Progenitor cell of endocrine pancreas (in vitro differentiated cells): ENCODE measurements around the gene WDR11. TPM values are rescaled to one million over a fixed set of nuclear protein-coding genes. Genes with fewer than 3 reads are reported as not detected.
A peak's percentile ranks its signal among the peaks of the same experiment; 100 is the strongest.

ENCODE experiments used
- DNase-seq: peaks from one replicate; pipeline ENCODE4 v3.0.0; 2021; ENCODE audit warnings: low spot score; ENCODE audit not compliant: unreplicated experiment
- H3K27ac Mint-ChIP-seq: 2 replicates; pipeline ENCODE4 v1.8.0; 2021; ENCODE audit warnings: mild to moderate bottlenecking, moderate library complexity, mixed read lengths
- H3K27me3 Mint-ChIP-seq: 2 replicates; pipeline ENCODE4 v1.8.0; 2021; ENCODE audit warnings: mixed read lengths
- H3K36me3 Mint-ChIP-seq: 2 replicates; pipeline ENCODE4 v1.8.0; 2022; ENCODE audit warnings: mixed read lengths; ENCODE audit not compliant: insufficient read depth
- H3K4me1 Mint-ChIP-seq: 2 replicates; pipeline ENCODE4 v1.8.0; 2021; ENCODE audit warnings: low read depth, mixed read lengths
- H3K4me3 Mint-ChIP-seq: 2 replicates; pipeline ENCODE4 v1.8.0; 2021; ENCODE audit warnings: low read depth, mild to moderate bottlenecking, moderate library complexity, mixed read lengths
- H3K9me3 Mint-ChIP-seq: 2 replicates; pipeline ENCODE4 v1.8.0; 2021; ENCODE audit warnings: low read depth, mixed read lengths
- CTCF ChIP-seq: fragments of 200-600 bp; sonication (generic); IDR thresholded peaks from one replicate; pipeline ENCODE4 v1.5.0; 2021; ENCODE audit warnings: antibody characterized with exemption, mild to moderate bottlenecking; ENCODE audit not compliant: unreplicated experiment
- long read RNA-seq: library from polyadenylated mRNA; unstranded; transcript quantifications from one replicate; pipeline ENCODE4 v2.0.0, GENCODE V29; 2020
- total RNA-seq: library from RNA; stranded (reverse); gene quantifications from 2 replicates; pipeline ENCODE4 v1.2.1, GENCODE V29; 2021

The WDR11 gene, protein sequence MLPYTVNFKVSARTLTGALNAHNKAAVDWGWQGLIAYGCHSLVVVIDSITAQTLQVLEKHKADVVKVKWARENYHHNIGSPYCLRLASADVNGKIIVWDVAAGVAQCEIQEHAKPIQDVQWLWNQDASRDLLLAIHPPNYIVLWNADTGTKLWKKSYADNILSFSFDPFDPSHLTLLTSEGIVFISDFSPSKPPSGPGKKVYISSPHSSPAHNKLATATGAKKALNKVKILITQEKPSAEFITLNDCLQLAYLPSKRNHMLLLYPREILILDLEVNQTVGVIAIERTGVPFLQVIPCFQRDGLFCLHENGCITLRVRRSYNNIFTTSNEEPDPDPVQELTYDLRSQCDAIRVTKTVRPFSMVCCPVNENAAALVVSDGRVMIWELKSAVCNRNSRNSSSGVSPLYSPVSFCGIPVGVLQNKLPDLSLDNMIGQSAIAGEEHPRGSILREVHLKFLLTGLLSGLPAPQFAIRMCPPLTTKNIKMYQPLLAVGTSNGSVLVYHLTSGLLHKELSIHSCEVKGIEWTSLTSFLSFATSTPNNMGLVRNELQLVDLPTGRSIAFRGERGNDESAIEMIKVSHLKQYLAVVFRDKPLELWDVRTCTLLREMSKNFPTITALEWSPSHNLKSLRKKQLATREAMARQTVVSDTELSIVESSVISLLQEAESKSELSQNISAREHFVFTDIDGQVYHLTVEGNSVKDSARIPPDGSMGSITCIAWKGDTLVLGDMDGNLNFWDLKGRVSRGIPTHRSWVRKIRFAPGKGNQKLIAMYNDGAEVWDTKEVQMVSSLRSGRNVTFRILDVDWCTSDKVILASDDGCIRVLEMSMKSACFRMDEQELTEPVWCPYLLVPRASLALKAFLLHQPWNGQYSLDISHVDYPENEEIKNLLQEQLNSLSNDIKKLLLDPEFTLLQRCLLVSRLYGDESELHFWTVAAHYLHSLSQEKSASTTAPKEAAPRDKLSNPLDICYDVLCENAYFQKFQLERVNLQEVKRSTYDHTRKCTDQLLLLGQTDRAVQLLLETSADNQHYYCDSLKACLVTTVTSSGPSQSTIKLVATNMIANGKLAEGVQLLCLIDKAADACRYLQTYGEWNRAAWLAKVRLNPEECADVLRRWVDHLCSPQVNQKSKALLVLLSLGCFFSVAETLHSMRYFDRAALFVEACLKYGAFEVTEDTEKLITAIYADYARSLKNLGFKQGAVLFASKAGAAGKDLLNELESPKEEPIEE
- 66.1 and 71.8 TPM in 2 replicates for total RNA-seq
- long read RNA-seq, full-length matches to known transcripts: 8 of 127 reads
- long read RNA-seq, partial matches to known transcripts: 90 of 127 reads
- long read RNA-seq, other reads (novel, unspliced or antisense): 29 of 127 reads

- Mint-ChIP-seq H3K4me3 (peak within 1 kb of the TSS; percentile 91), H3K4me1 (peaks cover 21% of the 10 kb centered on the region), H3K27me3 (no peaks in the 10 kb centered on the region), H3K27ac (peak within 1 kb of the TSS; percentile 87), H3K9me3 (peaks cover 6% of the 10 kb centered on the region), H3K36me3 (peaks cover 23% of the 10 kb centered on the region)
- DNase-seq: peak; percentile 65
- no peak for TF ChIP-seq CTCF
Observed at GRCh38 chr10:120850911-120851865, at the start of gene WDR11. WDR11 (plus strand) TSS chr10:120851362; CDS start chr10:120851421, 59 bp downstream.

DNA sequence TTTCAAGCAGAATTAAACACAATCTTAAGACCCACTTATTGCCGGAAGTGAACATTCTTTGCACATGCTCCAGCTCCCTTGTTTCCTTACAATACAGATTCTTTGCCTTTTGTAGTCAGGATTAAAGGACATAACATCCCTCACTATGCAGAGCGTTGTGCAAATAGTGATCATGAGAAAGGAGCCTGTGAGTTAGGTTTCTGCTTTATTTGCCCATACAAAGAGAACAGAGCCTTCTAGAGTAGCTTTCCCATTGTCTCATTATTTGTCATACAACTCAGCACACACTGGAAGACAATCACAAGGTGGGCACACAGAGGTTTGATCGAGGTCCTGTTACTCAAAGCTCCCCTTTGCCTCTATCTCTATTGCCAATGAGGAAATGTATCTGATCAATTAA, 48.2 kb upstream of the WDR11 start:
- Mint-ChIP-seq H3K4me3 (no peak overlapping the region), H3K36me3 (no peaks in the 10 kb centered on the region), H3K4me1 (peaks cover 27% of the 10 kb centered on the region), H3K27me3 (no peaks in the 10 kb centered on the region), H3K27ac (peak overlapping the region; percentile 39), H3K9me3 (no peaks in the 10 kb centered on the region)
- no peak for TF ChIP-seq CTCF
- no peak for DNase-seq

GRCh38 chr10:120803972-120804371, 47.2 kb upstream of the WDR11 start:
- DNase-seq: no peak
- H3K9me3 Mint-ChIP-seq: no peaks in the 10 kb centered on the region
- H3K4me3 Mint-ChIP-seq: no peak overlapping the region
- no peaks in the 10 kb centered on the region for H3K36me3 Mint-ChIP-seq
- peaks cover 27% of the 10 kb centered on the region for H3K4me1 Mint-ChIP-seq
- TF ChIP-seq CTCF: no peak
- H3K27me3 Mint-ChIP-seq: no peaks in the 10 kb centered on the region
- no peak overlapping the region for H3K27ac Mint-ChIP-seq

DNA sequence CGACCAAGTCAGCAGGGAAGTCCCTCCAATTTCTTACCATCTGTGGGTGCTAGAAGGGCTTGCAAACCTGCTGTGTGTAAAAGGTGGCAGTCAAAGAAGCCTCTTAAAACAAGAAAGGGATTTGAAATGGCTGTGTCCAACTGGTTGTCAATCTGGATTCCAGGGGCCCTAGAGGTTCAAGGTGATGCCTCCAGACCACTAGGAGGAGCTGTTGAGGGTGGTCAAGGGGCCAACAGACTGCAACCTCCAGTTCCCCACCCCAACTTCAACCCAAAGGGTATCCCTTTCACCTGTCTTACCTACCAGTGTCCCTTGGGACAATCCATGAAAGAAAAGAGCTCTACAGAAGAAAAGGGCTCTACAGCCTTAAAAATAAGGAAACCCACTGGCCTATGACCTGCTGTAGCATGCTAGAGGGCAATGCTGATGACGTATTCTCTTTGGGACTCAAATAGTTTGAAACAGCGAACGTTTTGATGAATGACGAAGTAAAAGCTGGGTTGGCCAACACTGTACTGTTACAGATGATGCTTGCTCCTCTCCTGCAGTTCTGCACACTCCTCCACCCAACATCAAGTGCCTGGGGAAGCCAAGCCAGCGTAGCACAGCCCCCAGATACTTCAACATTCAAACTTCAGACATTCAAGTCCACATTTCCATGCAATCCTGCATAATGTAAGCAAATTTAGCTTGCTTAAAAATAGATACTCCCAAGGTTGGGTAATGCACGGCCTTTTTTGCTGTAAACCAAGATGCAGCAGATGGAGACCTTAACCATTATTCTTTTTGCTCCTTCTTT, 45.9 kb upstream of the WDR11 start:
- Mint-ChIP-seq H3K36me3 (no peaks in the 10 kb centered on the region), H3K9me3 (no peaks in the 10 kb centered on the region), H3K27ac (no peak overlapping the region), H3K27me3 (no peaks in the 10 kb centered on the region), H3K4me1 (peaks cover 19% of the 10 kb centered on the region), H3K4me3 (no peak overlapping the region)
- no peak for DNase-seq
- TF ChIP-seq CTCF: peak; percentile 11
